ENCODE measurements around the gene TM9SF1. TPM values are rescaled to one million over a fixed set of nuclear protein-coding genes. Genes with fewer than 3 reads are reported as not detected.

TM9SF1 gene
- total RNA-seq, 1 experiment from 2014 or later = 44.7 TPM

GRCh38 chr14:24150567-24150966 is 44.7 kb downstream of the TM9SF1 start:
- TF ChIP-seq CTCF (IDR thresholded peaks at IDR 0.05) (no peak), TCF7L2 (IDR thresholded peaks at IDR 0.05; ENCODE audit: low read depth, low read length) (no peak), POLR2AphosphoS5 (IDR thresholded peaks at IDR 0.05; ENCODE audit: low read depth, low read length) (no peak), REST (IDR thresholded peaks at IDR 0.05; ENCODE audit: insufficient read depth in 1 of 2, low read depth in 2 of 2, low read length in 1 of 2) (no peak), SIN3A (IDR thresholded peaks at IDR 0.05; ENCODE audit: borderline replicate concordance, insufficient read depth, low read depth, low read length) (no peak)
- H3K9me3 ChIP-seq (ENCODE audit: control insufficient read depth, insufficient read depth, low read depth, low read length) = no peaks in the 10 kb centered on the region
- ATAC-seq = no peak
- no peak for DNase-seq (ENCODE audit: low read depth, low spot score)
- H3K4me3 ChIP-seq (ENCODE audit: low read depth in 2 of 2, low read length in 2 of 2) = no peak overlapping the region
- POLR2A ChIA-PET = interaction anchor here (0.6 kb wide), 1 partner anchor 40 kb away, joined by 9 read pairs; no protein-coding TSS in a partner anchor
- intact Hi-C loops (cut with micrococcal nuclease; ENCODE audit: unreplicated experiment) (no loop called here), in situ Hi-C loops (cut with HindIII; ENCODE audit: low pct_unique_long_range_greater_than_20kb, low sequenced_read_pairs) (no loop called here)
- H3K4me1 ChIP-seq (ENCODE audit: control insufficient read depth, insufficient read depth, low read length) = peaks cover 3% of the 10 kb centered on the region; the same call in 1 of the 2 replicates
- H3K27me3 ChIP-seq (ENCODE audit: control insufficient read depth, insufficient read depth, low read length) = no peaks in the 10 kb centered on the region
- peaks cover 6% of the 10 kb centered on the region for H3K36me3 ChIP-seq (ENCODE audit: control insufficient read depth, insufficient read depth, low read length)
- no peak overlapping the region for H3K27ac ChIP-seq (ENCODE audit: low read length)
- CTCF ChIA-PET = interaction anchor here (0.7 to 0.9 kb wide), 2 partner anchors 41 to 60 kb away, joined by 3 to 15 read pairs; no protein-coding TSS in a partner anchor
- BruUV-seq (replicated peaks) = no TSS peak

- Histone ChIP-seq H3K4me1 (ENCODE audit: control insufficient read depth, insufficient read depth, low read length) (peaks cover 6% of the 10 kb centered on the region; the same call in 1 of the 2 replicates), H3K27me3 (ENCODE audit: control insufficient read depth, insufficient read depth, low read length) (no peaks in the 10 kb centered on the region), H3K9me3 (ENCODE audit: control insufficient read depth, insufficient read depth, low read depth, low read length) (no peaks in the 10 kb centered on the region), H3K27ac (ENCODE audit: low read length) (no peak overlapping the region), H3K36me3 (ENCODE audit: control insufficient read depth, insufficient read depth, low read length) (peaks cover 6% of the 10 kb centered on the region), H3K4me3 (ENCODE audit: low read depth in 2 of 2, low read length in 2 of 2) (no peak overlapping the region)
- ATAC-seq (no peak), DNase-seq (ENCODE audit: low read depth, low spot score) (no peak)
- no TSS peak for BruUV-seq (replicated peaks)
- ChIA-PET POLR2A (no interaction called here), CTCF (interaction anchor here (0.9 kb wide), 1 partner anchor 59 kb away, joined by 3 read pairs; no protein-coding TSS in a partner anchor)
- in situ Hi-C loops (cut with HindIII; ENCODE audit: low pct_unique_long_range_greater_than_20kb, low sequenced_read_pairs) (no loop called here), intact Hi-C loops (cut with micrococcal nuclease; ENCODE audit: unreplicated experiment) (no loop called here)
- TF ChIP-seq SIN3A (IDR thresholded peaks at IDR 0.05; ENCODE audit: borderline replicate concordance, insufficient read depth, low read depth, low read length) = no peak
- TF ChIP-seq CTCF (IDR thresholded peaks at IDR 0.05) = no peak
- no peak for TF ChIP-seq REST (IDR thresholded peaks at IDR 0.05; ENCODE audit: insufficient read depth in 1 of 2, low read depth in 2 of 2, low read length in 1 of 2)
- no peak for TF ChIP-seq TCF7L2 (IDR thresholded peaks at IDR 0.05; ENCODE audit: low read depth, low read length)
- no peak for TF ChIP-seq POLR2AphosphoS5 (IDR thresholded peaks at IDR 0.05; ENCODE audit: low read depth, low read length)
Measured at GRCh38 chr14:24150061-24150460, 45.2 kb downstream of the TM9SF1 start.

All from Panc1 (cell line).